Stimulated activated CD4-positive, alpha-beta T cell treated with anti-CD3 and anti-CD28 coated beads, Interleukin-15, amount 100 ng/mL, for 1 hour (primary cell): ENCODE measurements around the gene OR2J3.
"Not testable (repeated sequence)": the region's sequence is repeated elsewhere in the genome, so short reads cannot be mapped to it uniquely, and the experiment has no call there.

ENCODE experiments used
- DNase-seq, 2 donors: peaks; one replicate each; pipeline ENCODE4 v3.0.0-alpha.2; 2020; ENCODE audit warnings: low read depth in 1 of 2, low spot score in 1 of 2

Gene OR2J3

GRCh38 chr6:29107758-29108157 lies at the start of gene OR2J3:
Gene OR2J3, plus strand, starts transcription at chr6:29108058. Its CDS starts 3,833 bp downstream, at chr6:29111891.
- DNase-seq: no peak

- DNase-seq: no peak
Observed at GRCh38 chr6:29071831-29072723, 35.8 kb upstream of the OR2J3 start.

- no peak for DNase-seq
Observed at GRCh38 chr6:29079203-29079602, 28.7 kb upstream of the OR2J3 start.

- no peak for DNase-seq
Observed at GRCh38 chr6:29081312-29081711, 26.5 kb upstream of the OR2J3 start.

GRCh38 chr6:29082457-29082856 lies 25.4 kb upstream of the OR2J3 start:
- DNase-seq: no peak

GRCh38 chr6:29087213-29087612 lies 20.6 kb upstream of the OR2J3 start, which contains the start of gene OR2B3:
Gene OR2B3, minus strand, starts transcription at chr6:29087313. Its CDS starts 65 bp downstream, at chr6:29087248.
- DNase-seq: no peak

- DNase-seq: no peak
Observed at GRCh38 chr6:29092957-29093356, 14.9 kb upstream of the OR2J3 start.

- DNase-seq: no peak
Observed at GRCh38 chr6:29097803-29098202, 10.1 kb upstream of the OR2J3 start.

GRCh38 chr6:29099190-29099589 lies 8.7 kb upstream of the OR2J3 start, which contains the start of gene OR2J1:
Gene OR2J1, plus strand, starts transcription at chr6:29099490. Its CDS starts 1,453 bp downstream, at chr6:29100943.
- DNase-seq: no peak

GRCh38 chr6:29112135-29112534 lies 4.3 kb downstream of the OR2J3 start:
- DNase-seq: no peak

- DNase-seq: not testable (repeated sequence)
Observed at GRCh38 chr6:29114964-29115363, 7.1 kb downstream of the OR2J3 start.

GRCh38 chr6:29129326-29130012 lies 21.6 kb downstream of the OR2J3 start:
- no peak for DNase-seq

GRCh38 chr6:29130644-29131043 lies 22.8 kb downstream of the OR2J3 start:
- DNase-seq: no peak

GRCh38 chr6:29131691-29132090 lies 23.8 kb downstream of the OR2J3 start:
- no peak for DNase-seq

- no peak for DNase-seq
Observed at GRCh38 chr6:29137724-29138123, 29.9 kb downstream of the OR2J3 start.

- no peak for DNase-seq
Observed at GRCh38 chr6:29141606-29142005, 33.7 kb downstream of the OR2J3 start.

GRCh38 chr6:29142309-29142708 lies 34.5 kb downstream of the OR2J3 start:
- DNase-seq: no peak

GRCh38 chr6:29146179-29146578 lies 38.3 kb downstream of the OR2J3 start:
- no peak for DNase-seq

GRCh38 chr6:29147074-29147473 lies 39.2 kb downstream of the OR2J3 start:
- DNase-seq: no peak

GRCh38 chr6:29149444-29149843 lies 41.6 kb downstream of the OR2J3 start:
- DNase-seq: not testable (repeated sequence)

- no peak for DNase-seq
Observed at GRCh38 chr6:29153083-29153482, 45.2 kb downstream of the OR2J3 start.

- DNase-seq: not testable (repeated sequence)
Observed at GRCh38 chr6:29155182-29155581, 47.3 kb downstream of the OR2J3 start.
